Naive B cell (primary cell): Measurements from ENCODE around the gene STMN1. TPM values are rescaled to one million over a fixed set of nuclear protein-coding genes. Genes with fewer than 3 reads are reported as not detected.
A peak's percentile ranks its signal among the peaks of the same experiment; 100 is the strongest.
"Not testable (repeated sequence)": the region's sequence is repeated elsewhere in the genome, so short reads cannot be mapped to it uniquely, and the experiment has no call there.

ENCODE experiments used
- ATAC-seq, 2 donors: fragments of 150-1000 bp; cut with Tn5 transposase; 2 replicates each; pipeline ENCODE4 v1.10.0; 2021; ENCODE audit warnings: low read depth in 2 of 2, mild to moderate bottlenecking in 2 of 2, moderate library complexity in 2 of 2
- DNase-seq: peaks from one replicate; pipeline ENCODE4 v3.0.0; 2022
- H3K27ac Mint-ChIP-seq, 6 donors: one replicate each; pipeline ENCODE4 v1.8.0; 2020 to 2022; ENCODE audit warnings: mild to moderate bottlenecking in 6 of 6, mixed read lengths in 6 of 6, moderate library complexity in 5 of 6, inconsistent platforms in 2 of 6
- H3K27me3 Mint-ChIP-seq, 3 donors: one replicate each; pipeline ENCODE4 v1.8.0; 2021 to 2022; ENCODE audit warnings: mixed read lengths in 3 of 3, mild to moderate bottlenecking in 1 of 3
- H3K36me3 Mint-ChIP-seq, 2 donors: one replicate each; pipeline ENCODE4 v1.8.0; 2020 to 2022; ENCODE audit warnings: mixed read lengths in 2 of 2, inconsistent platforms in 1 of 2, mild to moderate bottlenecking in 1 of 2
- H3K4me1 Mint-ChIP-seq, 3 donors: one replicate each; pipeline ENCODE4 v1.8.0; 2020 to 2022; ENCODE audit warnings: mixed read lengths in 3 of 3, inconsistent platforms in 1 of 3, mild to moderate bottlenecking in 1 of 3, moderate library complexity in 1 of 3
- H3K4me3 Mint-ChIP-seq, 8 donors: one replicate each; pipeline ENCODE4 v1.8.0; 2020 to 2022; ENCODE audit warnings: mild to moderate bottlenecking in 8 of 8, mixed read lengths in 8 of 8, moderate library complexity in 8 of 8, inconsistent platforms in 2 of 8
- H3K9me3 Mint-ChIP-seq, 7 donors: one replicate each; pipeline ENCODE4 v1.8.0; 2020 to 2022; ENCODE audit warnings: mixed read lengths in 7 of 7, mild to moderate bottlenecking in 5 of 7, inconsistent platforms in 2 of 7, moderate library complexity in 1 of 7
- polyA plus RNA-seq, 6 donors: library from polyadenylated mRNA; unstranded; fragments of 300-500 nt; fragmentation: Illumina TruSeq; gene quantifications; one replicate each; pipeline ENCODE4 v1.2.3, GENCODE V29; 2021; ENCODE audit warnings: low read depth in 6 of 6

Gene STMN1
- 100 to 1,000 TPM; 109 to 169 (median 137) TPM for polyA plus RNA-seq

GRCh38 chr1:25905680-25906643 lies at the start of gene STMN1:
Gene STMN1, minus strand, starts transcription at chr1:25906419. Its CDS starts 1,743 bp downstream, at chr1:25904676.
- H3K36me3 Mint-ChIP-seq = peaks cover 0 to 4% of the 10 kb centered on the region in 2 donors
- H3K27ac Mint-ChIP-seq = peak within 1 kb of the TSS; percentile 85 to 98 (median 90)
- peak; percentile 75 to 78 for ATAC-seq
- H3K9me3 Mint-ChIP-seq = no peaks in the 10 kb centered on the region
- peak; percentile 81 for DNase-seq
- no peaks in the 10 kb centered on the region for H3K27me3 Mint-ChIP-seq
- H3K4me3 Mint-ChIP-seq = peak within 1 kb of the TSS; percentile 89 to 98 (median 94)
- peaks cover 14 to 19% (median 19%) of the 10 kb centered on the region in 3 donors for H3K4me1 Mint-ChIP-seq

GRCh38 chr1:25955553-25955952 lies 49.3 kb upstream of the STMN1 start:
- Mint-ChIP-seq H3K27me3 (no peaks in the 10 kb centered on the region), H3K36me3 (peaks cover 17 to 22% of the 10 kb centered on the region in 2 donors), H3K4me3 (no peak overlapping the region), H3K9me3 (peaks cover 0 to 7% (median 0%) of the 10 kb centered on the region in 7 donors), H3K27ac (no peak overlapping the region), H3K4me1 (peaks cover 0 to 4% (median 1%) of the 10 kb centered on the region in 3 donors)
- no peak for ATAC-seq
- DNase-seq = no peak

- Mint-ChIP-seq H3K27ac (peak overlapping the region in 1 of 6 donors; percentile 8), H3K27me3 (no peaks in the 10 kb centered on the region), H3K4me3 (no peak overlapping the region), H3K4me1 (peaks cover 0 to 4% (median 1%) of the 10 kb centered on the region in 3 donors), H3K36me3 (peaks cover 8 to 15% of the 10 kb centered on the region in 2 donors), H3K9me3 (peaks cover 0 to 7% (median 0%) of the 10 kb centered on the region in 7 donors)
- DNase-seq (no peak), ATAC-seq (no peak)
These were observed 48.2 kb upstream of the STMN1 start for GRCh38 chr1:25954282-25954938.

- Mint-ChIP-seq H3K27me3 (no peaks in the 10 kb centered on the region), H3K4me3 (no peak overlapping the region), H3K27ac (no peak overlapping the region), H3K9me3 (peaks cover 0 to 3% (median 0%) of the 10 kb centered on the region in 7 donors), H3K36me3 (peaks cover under 1 to 8% of the 10 kb centered on the region in 2 donors), H3K4me1 (peaks cover 0 to 4% (median 1%) of the 10 kb centered on the region in 3 donors)
- DNase-seq = no peak
- no peak for ATAC-seq
These were observed 46.7 kb upstream of the STMN1 start for GRCh38 chr1:25952841-25953401.

- Mint-ChIP-seq H3K4me1 (peaks cover 0 to 1% (median 0%) of the 10 kb centered on the region in 3 donors), H3K27me3 (no peaks in the 10 kb centered on the region), H3K27ac (no peak overlapping the region), H3K9me3 (peaks cover 5 to 15% (median 12%) of the 10 kb centered on the region in 7 donors), H3K4me3 (no peak overlapping the region), H3K36me3 (peaks cover 2 to 9% of the 10 kb centered on the region in 2 donors)
- ATAC-seq (no peak), DNase-seq (no peak)
These were observed 42.4 kb upstream of the STMN1 start for GRCh38 chr1:25948641-25949040.

GRCh38 chr1:25947027-25947426 lies 40.8 kb upstream of the STMN1 start:
- H3K4me3 Mint-ChIP-seq = no peak overlapping the region
- H3K9me3 Mint-ChIP-seq = peaks cover 10 to 31% (median 27%) of the 10 kb centered on the region in 7 donors
- no peaks in the 10 kb centered on the region for H3K27me3 Mint-ChIP-seq
- H3K27ac Mint-ChIP-seq = no peak overlapping the region
- peaks cover 14 to 17% of the 10 kb centered on the region in 2 donors for H3K36me3 Mint-ChIP-seq
- H3K4me1 Mint-ChIP-seq = no peaks in the 10 kb centered on the region
- no peak for DNase-seq
- no peak for ATAC-seq

- Mint-ChIP-seq H3K9me3 (peaks cover 10 to 32% (median 29%) of the 10 kb centered on the region in 7 donors), H3K4me3 (peak overlapping the region in 1 of 8 donors; percentile 49), H3K27me3 (no peaks in the 10 kb centered on the region), H3K36me3 (peaks cover 14 to 17% of the 10 kb centered on the region in 2 donors), H3K27ac (peak overlapping the region in 1 of 6 donors; percentile 76), H3K4me1 (no peaks in the 10 kb centered on the region)
- DNase-seq (no peak), ATAC-seq (no peak)
These were observed 39.5 kb upstream of the STMN1 start for GRCh38 chr1:25945761-25946160.

- Mint-ChIP-seq H3K4me3 (no peak overlapping the region), H3K9me3 (peaks cover 10 to 34% (median 28%) of the 10 kb centered on the region in 7 donors), H3K36me3 (peaks cover 14 to 17% of the 10 kb centered on the region in 2 donors), H3K4me1 (no peaks in the 10 kb centered on the region), H3K27ac (no peak overlapping the region), H3K27me3 (no peaks in the 10 kb centered on the region)
- no peak for ATAC-seq
- DNase-seq = no peak
These were observed 38.8 kb upstream of the STMN1 start for GRCh38 chr1:25944986-25945385.

- H3K36me3 Mint-ChIP-seq = peaks cover 14 to 17% of the 10 kb centered on the region in 2 donors
- not testable (repeated sequence) for H3K27ac Mint-ChIP-seq, H3K27me3 Mint-ChIP-seq, ATAC-seq, H3K4me3 Mint-ChIP-seq, H3K4me1 Mint-ChIP-seq, DNase-seq
- peaks cover 10 to 34% (median 28%) of the 10 kb centered on the region in 7 donors for H3K9me3 Mint-ChIP-seq
These were observed 37.3 kb upstream of the STMN1 start for GRCh38 chr1:25943511-25943910.

GRCh38 chr1:25936947-25937346 lies 30.7 kb upstream of the STMN1 start:
- Mint-ChIP-seq H3K4me3 (no peak overlapping the region), H3K27me3 (peaks cover 0 to 6% (median 3%) of the 10 kb centered on the region in 3 donors), H3K4me1 (no peaks in the 10 kb centered on the region), H3K27ac (no peak overlapping the region), H3K9me3 (peaks cover 0 to 6% (median 0%) of the 10 kb centered on the region in 7 donors), H3K36me3 (no peaks in the 10 kb centered on the region)
- ATAC-seq (no peak), DNase-seq (no peak)

- H3K27ac Mint-ChIP-seq = no peak overlapping the region
- H3K9me3 Mint-ChIP-seq = no peaks in the 10 kb centered on the region
- peaks cover 0 to 6% (median 3%) of the 10 kb centered on the region in 3 donors for H3K27me3 Mint-ChIP-seq
- no peaks in the 10 kb centered on the region for H3K36me3 Mint-ChIP-seq
- no peaks in the 10 kb centered on the region for H3K4me1 Mint-ChIP-seq
- ATAC-seq (no peak), DNase-seq (no peak)
- H3K4me3 Mint-ChIP-seq = no peak overlapping the region
These were observed 27.5 kb upstream of the STMN1 start for GRCh38 chr1:25933479-25934365.

GRCh38 chr1:25932811-25933400 lies 26.7 kb upstream of the STMN1 start:
- not testable (repeated sequence) for H3K36me3 Mint-ChIP-seq, H3K4me1 Mint-ChIP-seq, DNase-seq, H3K9me3 Mint-ChIP-seq, H3K27me3 Mint-ChIP-seq, H3K4me3 Mint-ChIP-seq, ATAC-seq, H3K27ac Mint-ChIP-seq
